ENCODE results near the gene HSP90AB1.
"Not testable (repeated sequence)": the region's sequence is repeated elsewhere in the genome, so short reads cannot be mapped to it uniquely, and the experiment has no call there.

HSP90AB1 gene

DNA sequence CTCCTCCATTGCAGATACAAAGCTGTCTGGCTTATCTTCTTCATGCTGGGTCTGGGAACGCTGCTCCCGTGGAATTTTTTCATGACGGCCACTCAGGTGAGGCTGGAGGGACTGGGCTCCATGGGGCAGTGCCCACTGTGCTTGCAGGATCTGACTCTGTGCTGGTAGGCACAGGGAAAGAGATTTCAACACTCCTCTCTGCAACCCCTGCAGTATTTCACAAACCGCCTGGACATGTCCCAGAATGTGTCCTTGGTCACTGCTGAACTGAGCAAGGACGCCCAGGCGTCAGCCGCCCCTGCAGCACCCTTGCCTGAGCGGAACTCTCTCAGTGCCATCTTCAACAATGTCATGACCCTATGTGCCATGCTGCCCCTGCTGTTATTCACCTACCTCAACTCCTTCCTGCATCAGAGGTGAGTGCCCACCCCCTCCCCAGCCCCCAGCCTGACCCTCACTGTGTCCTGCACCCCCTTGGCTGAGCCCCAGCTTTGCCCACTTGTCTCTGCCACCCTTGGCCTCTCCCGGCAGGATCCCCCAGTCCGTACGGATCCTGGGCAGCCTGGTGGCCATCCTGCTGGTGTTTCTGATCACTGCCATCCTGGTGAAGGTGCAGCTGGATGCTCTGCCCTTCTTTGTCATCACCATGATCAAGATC lies 17.4 kb upstream of the HSP90AB1 start:
- DNase-seq (ENCODE audit: low read depth) = no peak
- in situ Hi-C loops (cut with HindIII; ENCODE audit: low sequenced_read_pairs) = no loop called here
- no peak for TF ChIP-seq CTCF (IDR thresholded peaks at IDR 0.05; ENCODE audit: low read depth, low read length, missing control alignments)
- H3K4me3 ChIP-seq (ENCODE audit: low read depth, low read length) = no peak overlapping the region

- no peak for DNase-seq (ENCODE audit: low read depth)
- no peak for TF ChIP-seq CTCF (IDR thresholded peaks at IDR 0.05; ENCODE audit: low read depth, low read length, missing control alignments)
- in situ Hi-C loops (cut with HindIII; ENCODE audit: low sequenced_read_pairs) = no loop called here
- H3K4me3 ChIP-seq (ENCODE audit: low read depth, low read length) = no peak overlapping the region
Observed at GRCh38 chr6:44230034-44230675, 16.7 kb upstream of the HSP90AB1 start.

DNA sequence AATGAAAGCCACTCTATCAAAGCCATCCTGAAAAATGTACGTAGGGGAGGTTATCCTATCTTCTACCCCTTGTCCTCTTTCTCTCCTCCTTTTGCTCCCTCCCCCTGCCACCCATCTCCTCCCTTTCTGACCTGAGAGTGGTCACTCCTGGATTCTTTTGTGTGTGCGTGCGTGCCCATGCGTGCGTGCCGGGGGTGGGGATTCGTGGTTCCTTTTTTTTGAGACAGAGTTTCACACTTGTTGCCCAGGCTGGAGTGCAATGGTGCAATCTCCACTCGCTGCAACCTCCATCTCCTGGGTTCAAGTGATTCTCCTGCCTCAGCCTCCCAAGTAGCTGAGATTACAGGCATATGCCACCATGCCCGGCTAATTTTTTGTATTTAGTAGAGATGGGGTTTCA lies 15.5 kb upstream of the HSP90AB1 start:
- H3K4me3 ChIP-seq (ENCODE audit: low read depth, low read length); in situ Hi-C loops (cut with HindIII; ENCODE audit: low sequenced_read_pairs); DNase-seq (ENCODE audit: low read depth): not testable (repeated sequence)

DNA sequence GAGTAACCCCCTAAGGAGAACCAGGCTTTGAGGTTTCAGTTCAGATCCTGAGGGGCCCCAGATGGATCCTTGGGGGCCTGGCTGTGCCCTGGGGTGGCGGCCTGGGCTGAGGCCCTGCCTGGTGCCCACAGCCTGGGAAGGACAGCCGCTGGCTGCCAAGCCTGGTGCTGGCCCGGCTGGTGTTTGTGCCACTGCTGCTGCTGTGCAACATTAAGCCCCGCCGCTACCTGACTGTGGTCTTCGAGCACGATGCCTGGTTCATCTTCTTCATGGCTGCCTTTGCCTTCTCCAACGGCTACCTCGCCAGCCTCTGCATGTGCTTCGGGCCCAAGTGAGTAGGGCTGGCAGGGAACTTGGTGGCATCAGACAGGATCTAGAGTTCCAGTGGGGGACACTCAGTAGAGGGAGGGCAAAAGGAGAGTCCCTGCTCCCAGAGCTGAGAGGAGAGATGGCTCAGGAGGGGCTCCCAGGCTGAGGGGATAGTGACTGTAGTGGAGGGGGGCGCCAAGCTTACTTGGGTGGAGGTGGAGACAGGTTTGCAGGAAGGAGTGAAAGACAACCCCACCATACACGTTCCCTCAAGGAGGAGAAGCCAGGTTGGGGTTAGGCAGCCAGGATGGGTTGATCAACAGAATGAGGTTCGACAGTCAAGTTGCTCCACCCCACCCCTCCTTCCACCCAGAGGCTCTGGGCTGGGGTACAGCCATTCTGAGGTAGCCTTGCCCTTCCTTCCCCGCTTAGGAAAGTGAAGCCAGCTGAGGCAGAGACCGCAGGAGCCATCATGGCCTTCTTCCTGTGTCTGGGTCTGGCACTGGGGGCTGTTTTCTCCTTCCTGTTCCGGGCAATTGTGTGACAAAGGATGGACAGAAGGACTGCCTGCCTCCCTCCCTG lies 14.0 kb upstream of the HSP90AB1 start:
- H3K4me3 ChIP-seq (ENCODE audit: low read depth, low read length) = no peak overlapping the region
- TF ChIP-seq CTCF (IDR thresholded peaks at IDR 0.05; ENCODE audit: low read depth, low read length, missing control alignments) = no peak
- in situ Hi-C loops (cut with HindIII; ENCODE audit: low sequenced_read_pairs) = no loop called here
- no peak for DNase-seq (ENCODE audit: low read depth)

DNA sequence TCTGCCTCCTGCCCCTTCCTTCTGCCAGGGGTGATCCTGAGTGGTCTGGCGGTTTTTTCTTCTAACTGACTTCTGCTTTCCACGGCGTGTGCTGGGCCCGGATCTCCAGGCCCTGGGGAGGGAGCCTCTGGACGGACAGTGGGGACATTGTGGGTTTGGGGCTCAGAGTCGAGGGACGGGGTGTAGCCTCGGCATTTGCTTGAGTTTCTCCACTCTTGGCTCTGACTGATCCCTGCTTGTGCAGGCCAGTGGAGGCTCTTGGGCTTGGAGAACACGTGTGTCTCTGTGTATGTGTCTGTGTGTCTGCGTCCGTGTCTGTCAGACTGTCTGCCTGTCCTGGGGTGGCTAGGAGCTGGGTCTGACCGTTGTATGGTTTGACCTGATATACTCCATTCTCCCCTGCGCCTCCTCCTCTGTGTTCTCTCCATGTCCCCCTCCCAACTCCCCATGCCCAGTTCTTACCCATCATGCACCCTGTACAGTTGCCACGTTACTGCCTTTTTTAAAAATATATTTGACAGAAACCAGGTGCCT lies 13.3 kb upstream of the HSP90AB1 start:
- in situ Hi-C loops (cut with HindIII; ENCODE audit: low sequenced_read_pairs) = no loop called here
- DNase-seq (ENCODE audit: low read depth) = no peak
- no peak overlapping the region for H3K4me3 ChIP-seq (ENCODE audit: low read depth, low read length)
- no peak for TF ChIP-seq CTCF (IDR thresholded peaks at IDR 0.05; ENCODE audit: low read depth, low read length, missing control alignments)

GRCh38 chr6:44234101-44235025 lies 12.5 kb upstream of the HSP90AB1 start:
- no peak overlapping the region for H3K4me3 ChIP-seq (ENCODE audit: low read depth, low read length)
- DNase-seq (ENCODE audit: low read depth) = peak; percentile 70

More at GRCh38 chr6:44234101-44235025, 12.5 kb upstream of the HSP90AB1 start:
- TF ChIP-seq CTCF (IDR thresholded peaks at IDR 0.05; ENCODE audit: low read depth, low read length, missing control alignments) = peak; percentile 84
- in situ Hi-C loops (cut with HindIII; ENCODE audit: low sequenced_read_pairs) = no loop called here

Measured in astrocyte of the cerebellum (primary cell).